GM18519 (cell line): ENCODE data around the gene ADA.
"Not testable (repeated sequence)": the region's sequence is repeated elsewhere in the genome, so short reads cannot be mapped to it uniquely, and the experiment has no call there.

Source experiments
- ATAC-seq: cut with Tn5 transposase; IDR thresholded peaks from one replicate; pipeline ENCODE4 v1.9.1; 2021; ENCODE audit warnings: mild to moderate bottlenecking, moderate library complexity; ENCODE audit not compliant: unreplicated experiment, low FRiP score

Gene ADA

DNA sequence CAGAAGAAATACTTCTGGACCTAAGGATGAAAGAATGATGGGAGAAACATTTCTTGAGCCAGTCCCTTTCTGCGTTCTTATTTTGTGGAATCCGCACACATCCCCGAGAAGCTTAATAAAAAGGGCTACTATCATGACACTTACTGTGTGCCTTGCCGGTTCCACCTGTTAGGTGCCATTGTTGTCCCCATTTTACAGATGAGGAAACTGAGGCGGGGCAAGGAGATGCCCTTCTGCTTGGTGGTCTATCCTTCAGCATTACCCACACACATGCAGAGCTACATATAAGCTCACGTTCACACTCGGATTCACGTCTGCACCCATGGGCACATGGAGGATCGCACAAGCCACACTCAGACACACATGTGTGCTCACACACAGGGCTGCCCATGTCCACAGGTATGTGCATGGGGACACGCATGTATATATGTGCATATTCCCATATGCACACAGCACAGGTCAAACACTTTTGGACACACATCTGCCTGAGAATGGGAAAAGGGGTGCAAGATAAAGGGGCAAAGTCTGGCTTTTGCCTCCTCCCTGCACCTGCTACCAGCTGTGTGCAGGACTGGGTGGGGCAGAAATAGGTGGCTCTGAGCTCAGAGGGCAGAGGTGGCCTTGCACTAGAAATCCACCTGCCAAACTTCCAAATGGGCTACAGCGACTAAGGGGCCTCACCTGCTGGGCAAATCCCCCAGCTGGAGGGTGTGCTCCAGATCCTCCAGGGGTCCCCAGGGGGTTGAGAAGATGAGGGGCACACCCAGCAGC is 30.5 kb upstream of the ADA start:
- no peak for ATAC-seq

DNA sequence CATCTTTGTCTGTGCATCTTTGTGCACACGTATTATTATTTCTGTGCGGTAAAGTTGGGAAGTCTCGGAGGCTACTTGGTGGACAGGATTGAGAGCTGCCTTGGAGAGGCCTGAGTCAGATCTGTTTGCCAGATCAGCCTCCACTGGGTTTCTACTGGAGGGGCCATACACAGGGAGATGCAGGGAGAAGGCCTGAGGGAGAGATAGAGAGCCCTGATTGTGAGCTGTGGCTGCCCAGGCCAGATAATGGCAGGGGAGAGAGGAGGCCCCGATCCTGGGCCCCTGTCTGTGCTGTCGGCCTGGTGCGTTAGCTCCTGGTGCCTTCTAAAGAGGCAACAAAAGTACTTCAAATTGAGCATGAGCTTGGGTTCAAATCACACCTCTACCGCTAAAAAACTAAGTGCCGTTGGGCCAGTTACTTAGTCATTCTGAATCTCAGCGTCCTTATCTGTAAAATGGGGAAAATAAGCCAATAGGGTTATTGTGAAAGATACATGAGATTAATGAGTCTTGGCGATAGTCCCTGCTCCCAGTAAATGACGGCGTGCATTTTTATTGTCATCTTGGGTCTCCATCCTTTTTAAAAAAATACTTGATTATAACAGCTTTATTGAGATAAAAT is 27.6 kb upstream of the ADA start:
- no peak for ATAC-seq

DNA sequence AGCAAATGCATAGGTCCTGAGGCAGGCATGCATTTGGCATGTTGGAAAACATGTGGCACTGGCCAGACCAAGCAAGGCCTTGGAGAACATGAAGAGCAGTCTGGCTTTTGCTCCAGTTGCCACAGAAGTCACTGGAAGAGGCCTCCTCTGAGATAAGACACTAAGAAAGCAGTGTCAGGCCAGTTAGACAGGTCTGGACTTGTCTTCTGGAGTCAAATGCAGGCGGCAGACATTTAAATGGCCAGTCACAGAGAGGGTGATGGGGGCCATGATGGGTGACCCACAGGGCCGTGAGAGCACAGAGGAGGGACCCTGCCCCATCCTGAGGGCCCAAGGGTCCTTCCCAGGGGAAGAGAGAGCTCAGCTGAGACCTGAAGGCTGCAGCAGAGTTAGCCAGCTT is 26.7 kb upstream of the ADA start:
- ATAC-seq, result no peak

DNA sequence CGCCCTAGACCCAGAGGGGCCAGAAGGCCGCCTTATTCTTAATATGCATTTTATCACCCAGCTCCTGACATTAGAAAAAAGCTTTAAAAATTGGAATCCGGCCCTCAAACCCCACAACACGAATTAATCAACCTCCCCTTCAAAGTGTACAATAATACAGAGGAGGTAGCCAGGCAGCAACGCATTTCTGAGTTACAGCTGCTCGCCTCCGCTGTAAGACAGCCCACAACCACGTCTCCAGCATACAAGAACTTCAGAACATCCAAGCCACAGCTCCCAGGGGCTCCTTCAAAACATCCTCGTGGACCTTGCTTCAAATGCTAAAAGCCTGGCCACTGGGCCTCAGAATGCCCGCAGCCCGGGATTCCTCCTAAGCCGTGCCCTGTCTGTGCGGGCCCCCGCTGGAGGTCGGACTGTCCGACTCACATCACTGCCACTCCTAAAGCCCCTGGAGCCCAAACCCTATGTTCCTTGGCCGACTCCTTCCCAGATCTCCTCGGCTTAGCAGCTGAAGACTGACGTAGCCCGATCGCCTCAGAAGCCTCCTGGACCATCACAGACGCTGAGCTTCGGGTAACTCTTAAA is 20.9 kb upstream of the ADA start:
- not testable (repeated sequence) for ATAC-seq

DNA sequence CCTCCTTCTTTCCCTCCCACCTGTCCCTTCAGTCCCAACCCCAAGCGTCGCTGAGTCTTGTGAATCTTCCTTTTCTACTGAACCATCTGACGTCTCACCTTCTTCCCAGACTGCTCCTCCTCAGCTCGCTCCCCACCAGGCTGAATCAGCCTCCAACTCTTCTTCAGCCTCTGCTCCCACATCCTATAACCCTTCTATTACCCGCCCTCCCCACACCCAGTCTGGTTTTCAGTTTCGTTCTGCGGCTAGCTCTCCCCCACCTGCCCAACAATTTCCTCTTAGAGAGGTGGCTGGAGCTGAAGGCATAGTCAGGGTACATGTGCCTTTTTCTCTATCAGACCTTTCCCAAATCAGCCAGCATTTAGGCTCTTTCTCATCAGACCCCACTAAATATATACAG is 20.0 kb upstream of the ADA start:
- not testable (repeated sequence) for ATAC-seq

DNA sequence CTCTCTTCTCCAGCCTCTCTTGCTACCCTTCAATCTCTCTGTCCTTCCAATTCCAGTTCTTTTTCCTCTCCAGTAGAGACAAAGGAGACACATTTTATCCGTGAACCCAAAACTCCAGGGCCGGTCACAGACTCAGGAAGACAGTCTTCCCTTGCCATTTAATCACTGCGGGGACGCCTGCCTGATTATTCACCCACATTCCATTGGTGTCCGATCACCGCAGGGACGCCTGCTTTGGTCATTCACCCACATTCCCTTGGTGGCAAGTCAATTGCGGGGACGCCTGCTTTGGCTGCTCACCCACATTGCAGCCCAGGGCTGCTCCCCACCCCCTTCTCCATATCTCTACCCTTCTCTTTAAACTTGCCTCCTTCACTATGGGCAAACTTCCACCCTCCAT is 19.4 kb upstream of the ADA start:
- ATAC-seq, result not testable (repeated sequence)

DNA sequence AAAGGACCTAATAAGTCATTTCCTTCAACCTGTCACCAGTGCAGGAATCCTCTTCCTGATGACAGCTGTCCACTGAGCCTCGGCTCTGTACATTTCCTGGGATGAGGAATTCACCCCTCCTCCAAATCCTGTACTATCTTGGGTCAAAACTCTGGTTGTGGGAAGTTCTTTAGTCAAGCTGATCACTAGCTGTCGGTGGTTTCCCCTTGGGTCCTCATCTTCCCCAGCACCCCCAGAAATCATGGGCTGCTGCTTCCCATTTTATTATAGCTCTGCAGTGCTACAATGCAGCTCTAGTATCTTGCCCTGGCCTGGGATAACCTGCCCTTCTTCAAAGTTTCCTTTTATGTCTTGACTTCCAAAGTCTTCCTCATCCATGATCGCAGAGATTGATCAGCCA is 14.6 kb upstream of the ADA start:
- ATAC-seq, result no peak

DNA sequence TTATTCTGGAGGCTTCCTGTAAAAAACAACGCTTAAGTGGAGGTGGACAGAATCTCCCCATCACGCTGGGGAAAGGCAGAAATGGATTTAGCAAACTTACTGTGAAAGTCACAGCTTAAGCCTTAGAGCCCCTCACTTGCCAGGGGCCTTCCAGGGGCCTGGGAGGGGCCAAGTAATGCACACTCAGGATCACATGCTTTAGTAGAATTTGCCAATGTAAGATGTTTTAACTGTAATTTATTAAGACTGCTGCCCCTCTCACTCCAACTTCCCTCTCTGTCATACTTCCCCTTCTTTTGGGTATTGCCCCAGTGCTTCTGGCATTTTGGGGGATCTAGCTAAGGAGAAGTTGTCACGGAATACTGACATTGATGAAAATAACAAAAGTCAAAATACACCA is 12.6 kb upstream of the ADA start:
- no peak for ATAC-seq

DNA sequence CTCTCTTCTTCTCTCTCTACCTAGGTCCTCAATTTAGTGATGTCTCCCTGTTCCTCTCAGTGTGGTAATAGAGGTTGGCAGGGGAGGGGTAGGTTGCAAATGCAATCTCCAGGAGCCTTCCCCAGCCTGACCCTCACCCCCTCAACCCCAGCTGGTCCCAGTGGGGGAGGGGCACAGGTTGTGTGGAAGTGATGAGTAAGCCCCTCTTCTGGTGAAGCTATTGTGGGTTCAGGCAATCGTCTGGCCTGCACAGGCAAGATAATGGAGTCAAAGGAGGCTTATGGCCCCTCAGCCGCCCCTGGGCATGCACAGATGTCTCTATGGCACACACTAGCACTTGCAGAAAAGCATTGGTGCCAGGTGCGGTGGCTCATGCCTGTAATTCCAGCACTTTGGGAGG is 10.8 kb upstream of the ADA start:
- no peak for ATAC-seq

DNA sequence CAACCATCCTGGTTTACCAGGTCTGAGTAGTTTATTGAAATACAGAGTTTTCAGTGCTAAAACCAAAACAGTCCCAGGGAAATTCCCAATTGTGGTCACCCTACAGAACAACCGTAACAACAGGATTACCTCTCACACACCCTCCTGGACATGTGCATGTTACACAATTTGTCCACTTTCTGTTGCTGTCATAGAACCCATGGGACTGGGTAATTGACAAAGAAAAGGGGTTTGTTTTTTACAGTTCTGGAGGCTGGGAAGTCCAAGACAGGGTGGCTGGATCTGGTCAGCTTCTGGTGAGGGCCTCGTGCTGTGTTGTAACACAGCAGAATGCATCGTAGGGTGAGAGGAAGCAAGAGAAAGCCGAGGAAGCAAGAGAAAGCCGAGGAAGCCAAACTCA is 9.1 kb upstream of the ADA start:
- no peak for ATAC-seq

DNA sequence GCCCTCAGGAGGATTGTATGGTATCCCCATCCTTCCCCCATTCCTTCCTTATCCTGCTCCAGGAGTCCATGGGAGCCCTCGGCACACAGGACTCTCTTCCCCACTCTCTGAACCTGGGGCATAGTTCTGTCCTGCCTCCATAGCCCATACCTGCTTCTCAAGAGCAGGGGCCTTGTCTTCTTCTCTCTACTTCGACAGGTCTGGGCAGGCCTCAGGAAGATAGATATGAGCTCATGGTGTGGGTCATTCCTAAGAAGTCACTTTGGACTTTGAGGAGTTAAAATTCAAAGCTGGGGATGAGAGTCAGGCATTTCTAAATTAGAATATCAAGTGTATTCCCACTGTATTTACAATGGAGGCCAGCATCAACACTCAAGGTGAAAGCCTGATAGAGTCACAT is 8.4 kb upstream of the ADA start:
- ATAC-seq, result no peak

DNA sequence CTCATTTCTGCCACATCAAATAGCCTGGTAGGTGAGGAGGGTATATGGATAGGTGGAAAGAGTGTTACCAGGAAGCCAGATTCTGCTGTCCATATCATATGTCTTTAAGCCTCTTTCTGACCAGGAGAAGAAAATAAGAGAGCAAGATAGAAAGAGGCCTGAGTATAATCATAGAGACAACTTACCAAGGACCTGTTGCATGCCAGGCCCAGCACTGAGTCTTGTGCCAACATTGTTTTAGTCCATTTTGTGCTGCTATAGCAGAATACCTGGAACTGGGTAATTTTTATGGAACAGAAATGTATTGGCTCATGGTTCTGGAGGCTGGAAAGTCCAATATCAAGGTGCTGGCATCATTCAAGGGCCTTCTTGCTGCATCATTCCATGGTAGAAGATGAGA is 7.3 kb upstream of the ADA start:
- no peak for ATAC-seq

DNA sequence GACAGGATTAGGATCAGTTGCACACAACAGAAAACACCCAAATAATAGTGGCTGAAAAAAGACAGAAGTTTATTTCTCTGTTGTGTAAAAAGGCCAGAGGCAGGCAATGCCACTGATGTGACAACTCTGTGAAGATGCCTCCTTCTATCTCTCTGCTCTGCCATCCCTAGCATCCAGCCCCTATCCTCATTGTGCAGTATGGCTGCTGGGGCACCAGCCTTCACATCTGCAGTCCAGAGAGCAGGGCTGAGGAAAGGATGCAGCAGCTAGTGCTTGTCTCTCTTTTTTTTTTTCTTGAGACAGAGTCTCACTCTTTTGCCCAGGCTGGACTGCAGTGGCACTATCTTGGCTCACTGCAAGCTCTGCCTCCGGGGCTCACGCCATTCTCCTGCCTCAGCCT is 6.4 kb upstream of the ADA start:
- no peak for ATAC-seq

DNA sequence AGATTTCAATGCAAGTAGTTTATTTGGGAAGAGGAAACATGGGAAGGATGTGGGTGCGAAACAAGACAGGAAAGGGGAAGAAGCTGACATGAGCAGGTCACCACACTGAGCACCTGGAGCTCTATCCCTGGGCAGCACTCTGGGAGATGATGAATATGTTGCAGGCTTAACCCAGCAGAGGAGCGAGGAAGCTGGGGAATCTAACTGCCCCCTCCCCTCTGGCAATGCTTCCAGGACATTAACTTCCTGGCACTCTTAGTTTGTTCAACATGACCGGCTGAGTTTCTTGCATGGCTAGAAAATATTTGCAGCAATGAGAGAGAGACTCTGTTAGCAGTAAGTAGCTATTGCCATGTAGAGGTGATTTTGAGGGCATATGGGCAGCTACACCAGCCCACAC is 4.9 kb upstream of the ADA start:
- no peak for ATAC-seq

DNA sequence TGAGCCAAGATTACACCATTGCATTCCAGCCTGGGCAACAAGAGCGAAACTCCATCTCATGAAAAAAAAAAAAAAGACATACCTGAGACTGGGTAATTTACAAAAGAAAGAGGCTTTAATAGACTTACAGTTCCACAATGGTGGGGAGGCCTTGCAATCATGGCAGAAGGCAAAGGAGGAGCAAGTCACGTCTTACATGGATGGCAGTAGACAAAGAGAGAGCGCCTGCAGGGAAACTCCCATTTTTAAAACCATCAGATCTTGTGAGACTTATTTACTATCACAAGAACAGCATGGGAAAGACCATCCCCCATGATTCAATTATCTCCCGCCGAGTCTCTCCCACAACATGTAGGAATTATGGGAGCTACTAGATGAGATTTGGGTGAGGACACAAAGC is 2.7 kb upstream of the ADA start:
- ATAC-seq, result not testable (repeated sequence)

DNA sequence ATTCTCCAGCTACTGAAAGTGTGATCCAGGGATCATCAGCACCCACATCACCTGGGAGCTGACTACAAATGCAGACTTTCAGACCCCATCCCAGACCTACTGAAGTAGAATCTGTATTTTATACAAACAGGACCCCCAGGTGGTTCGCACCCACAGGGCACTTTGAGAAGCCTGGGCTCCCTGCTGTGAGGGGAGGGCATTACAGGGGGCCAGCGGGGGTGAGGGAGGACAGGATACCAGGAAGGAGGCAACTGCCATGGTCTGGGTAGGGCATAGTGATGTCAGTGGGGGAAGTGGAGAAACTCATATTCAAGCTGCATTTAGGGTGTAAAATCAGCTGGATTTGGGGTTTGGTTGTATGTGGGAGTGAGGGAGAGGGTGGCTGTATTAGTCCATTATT is 2.0 kb upstream of the ADA start:
- ATAC-seq, result no peak

DNA sequence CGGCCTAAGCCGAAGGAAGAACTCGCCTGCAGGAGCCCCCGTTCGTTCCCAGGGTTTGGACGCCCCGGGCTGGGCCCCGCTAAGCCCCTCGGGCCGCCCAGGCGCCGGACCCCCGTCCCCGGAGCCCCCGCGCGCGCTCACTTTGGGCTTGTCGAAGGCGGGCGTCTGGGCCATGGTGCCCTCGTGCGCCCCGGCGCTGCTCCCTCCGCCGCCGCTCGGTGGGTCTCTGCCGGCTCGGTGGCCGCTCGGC is 140 bp downstream of the ADA start:
- ATAC-seq, result no peak

DNA sequence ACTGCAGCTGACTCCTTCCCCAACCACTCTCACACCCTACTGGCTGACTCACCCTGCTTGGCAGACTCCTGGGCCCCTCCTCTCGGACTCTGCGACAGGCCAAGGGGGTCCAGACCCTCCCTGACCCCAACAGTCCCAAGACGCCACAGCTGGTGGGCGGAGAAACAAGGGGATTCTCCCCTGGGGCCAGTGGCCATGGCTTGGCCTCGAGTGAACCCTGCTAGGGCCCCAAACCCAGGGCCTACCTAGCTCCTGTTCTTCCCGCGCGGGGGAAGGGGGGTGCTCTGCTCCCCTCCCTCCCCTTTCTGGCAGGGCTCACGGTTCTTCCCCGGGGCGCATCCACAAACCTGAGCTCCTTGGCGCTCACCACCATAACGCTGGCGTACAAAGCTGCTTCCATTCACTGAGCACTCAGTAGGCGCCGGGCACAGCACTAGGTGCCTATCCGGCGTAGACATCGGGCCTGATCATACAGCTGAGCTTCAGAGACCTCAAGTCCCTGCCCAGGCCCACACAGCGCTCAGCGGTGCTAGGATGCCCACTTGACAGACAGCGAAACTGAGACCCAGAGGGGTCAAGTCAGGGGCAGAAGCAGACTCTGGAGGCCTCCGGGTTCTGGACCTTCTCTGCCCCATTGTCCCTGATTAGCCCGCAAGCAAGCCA is 597 bp downstream of the ADA start:
- no peak for ATAC-seq

DNA sequence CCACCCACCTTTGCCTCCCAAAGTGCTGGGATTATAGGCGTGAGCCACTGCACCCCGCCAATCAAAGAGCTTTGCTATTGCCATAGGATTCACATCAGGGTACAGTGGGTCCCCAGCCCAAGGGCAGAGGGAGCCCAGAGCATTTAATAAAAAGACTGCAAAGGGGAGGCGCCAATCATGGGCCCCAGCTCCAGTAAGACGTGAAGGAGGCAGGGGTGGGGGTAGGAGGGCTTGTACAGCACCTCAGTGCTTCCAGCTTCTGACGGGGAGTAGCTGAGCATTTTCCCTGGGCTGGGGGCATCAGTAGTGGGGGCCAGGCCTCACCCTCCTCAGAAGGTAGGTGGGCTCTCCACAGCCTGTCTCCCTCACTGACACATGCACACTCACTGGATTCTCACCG is 1.5 kb downstream of the ADA start:
- no peak for ATAC-seq

DNA sequence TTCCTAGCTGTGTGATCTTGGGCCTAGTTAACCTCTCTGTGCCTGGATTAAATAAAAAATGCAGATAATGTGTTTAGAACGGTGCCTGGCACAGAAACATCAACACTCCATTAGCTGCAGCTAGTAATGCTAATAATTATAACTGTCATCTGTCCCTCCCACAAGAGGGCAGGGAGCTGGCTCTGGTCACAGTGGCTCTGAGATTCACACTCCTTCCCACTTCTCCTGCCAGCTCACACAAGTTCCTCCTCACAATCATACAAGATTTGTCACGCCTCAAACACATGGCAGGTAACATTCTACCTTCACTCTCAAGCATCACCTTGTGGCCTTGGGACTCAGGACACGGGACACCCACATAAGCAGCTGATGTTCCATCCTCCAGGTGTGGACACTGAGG is 2.4 kb downstream of the ADA start:
- no peak for ATAC-seq

DNA sequence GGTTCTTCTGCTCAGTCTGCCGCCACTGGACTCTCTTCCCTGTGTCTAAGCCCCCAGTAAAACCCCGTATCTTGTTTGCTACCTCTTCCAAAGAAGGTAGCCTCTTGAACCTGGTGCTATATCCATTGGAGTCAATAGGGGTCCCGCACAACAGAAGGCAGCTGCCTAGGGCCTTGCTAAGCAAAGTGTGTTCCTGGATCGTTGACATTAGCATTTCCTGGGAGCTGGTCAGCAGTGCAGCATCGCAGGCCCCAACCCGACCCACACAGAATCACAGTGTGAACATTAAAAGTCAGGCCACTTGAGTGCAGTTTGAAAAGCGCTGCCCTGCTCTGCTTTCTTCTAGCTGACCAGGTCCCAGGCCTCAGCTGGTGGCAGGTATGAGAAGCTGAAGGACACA is 2.9 kb downstream of the ADA start:
- ATAC-seq, result no peak

DNA sequence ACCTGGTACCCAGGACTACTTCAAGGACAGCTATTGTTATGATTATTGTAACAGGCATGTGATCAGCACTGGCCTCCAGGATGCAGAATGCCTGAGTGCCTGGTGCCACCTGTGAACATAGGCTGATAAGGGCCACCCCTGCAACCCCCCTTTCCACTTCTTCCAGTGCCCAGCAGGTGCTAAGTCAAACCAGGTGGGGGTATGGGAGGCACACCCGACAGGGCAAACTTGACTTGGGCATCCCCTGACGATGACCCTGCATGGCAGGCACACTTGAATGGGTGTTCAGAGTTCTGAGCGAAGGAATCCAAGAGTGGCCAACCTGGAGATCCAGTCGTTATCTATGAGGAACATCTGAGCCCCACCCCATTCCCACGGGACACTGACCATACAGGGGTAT is 3.4 kb downstream of the ADA start:
- no peak for ATAC-seq
